Panc1 (cell line): Measurements from ENCODE around the gene GRIP2.

ENCODE experiments used
- CTCF ChIP-seq: fragments of 450-650 bp; IDR thresholded peaks from 2 replicates; pipeline ENCODE4 v1.5.1; 2017; ENCODE audit warnings: mild to moderate bottlenecking
- POLR2AphosphoS5 ChIP-seq: IDR thresholded peaks from 2 replicates; pipeline ENCODE4 v1.6.1; 2012; ENCODE audit warnings: mild to moderate bottlenecking, low read depth, low read length, moderate library complexity
- REST ChIP-seq, 2 experiments: IDR thresholded peaks; 2 replicates each; pipeline ENCODE4 v1.6.1; 2011 to 2012; ENCODE audit warnings: low read depth in 2 of 2, control low read depth in 1 of 2, low read length in 1 of 2, mild to moderate bottlenecking in 1 of 2, moderate library complexity in 1 of 2; ENCODE audit not compliant: insufficient read depth in 1 of 2
- SIN3A ChIP-seq: IDR thresholded peaks from 2 replicates; pipeline ENCODE4 v1.6.1; 2012; ENCODE audit warnings: low read depth, mild to moderate bottlenecking, low read length, moderate library complexity, borderline replicate concordance; ENCODE audit not compliant: insufficient read depth

DNA sequence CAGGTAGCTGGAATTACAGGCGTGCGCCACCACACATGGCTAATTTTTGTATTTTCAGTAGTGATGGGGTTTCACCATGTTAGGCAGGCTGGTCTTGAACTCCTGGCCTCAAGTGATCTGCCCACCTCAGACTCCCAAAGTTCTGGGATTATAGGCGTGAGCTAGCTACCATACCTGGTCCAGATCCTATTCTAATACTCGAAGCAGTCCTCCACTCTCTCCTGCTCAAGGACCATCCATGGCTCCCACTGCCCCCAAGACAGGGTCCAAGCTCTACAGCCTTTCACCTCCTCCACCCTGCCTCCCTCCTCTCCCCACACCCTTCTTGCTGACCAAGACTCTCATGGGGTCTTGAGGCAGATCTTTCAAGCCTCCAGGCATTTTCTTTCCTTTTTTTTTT is 12.6 kb upstream of the GRIP2 start:
- TF ChIP-seq CTCF (no peak), POLR2AphosphoS5 (no peak), REST (IDR thresholded peaks at IDR 0.05; ENCODE audit: insufficient read depth in 1 of 2, low read depth in 2 of 2, low read length in 1 of 2) (no peak), SIN3A (no peak)
